Measurements from ENCODE around the gene TTLL11.
"Not testable (repeated sequence)": the region's sequence is repeated elsewhere in the genome, so short reads cannot be mapped to it uniquely, and the experiment has no call there.

The TTLL11 gene

DNA sequence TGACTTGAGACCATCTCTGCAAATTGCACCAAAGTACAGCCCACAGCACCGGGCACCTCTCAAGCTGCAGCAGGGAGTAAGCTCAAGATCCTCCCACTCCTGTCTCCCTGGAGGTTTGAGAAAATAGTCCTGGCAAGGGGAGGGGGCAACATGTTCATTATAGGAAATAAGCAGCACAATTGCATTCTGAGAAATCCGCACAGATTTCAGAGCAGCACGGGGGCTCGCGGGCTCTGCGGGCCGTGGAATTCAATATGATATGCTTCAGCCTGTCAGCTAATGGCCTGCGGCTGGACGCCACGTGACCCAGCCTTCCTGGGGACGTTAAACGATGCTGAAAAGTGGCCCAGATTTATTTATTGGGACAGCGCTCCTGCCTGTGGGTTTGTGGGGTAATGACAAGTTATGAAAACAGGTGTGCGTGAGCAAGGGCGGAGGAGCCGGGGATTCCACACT, 285.3 kb downstream of the TTLL11 start:
- DNase-seq = no peak

DNA sequence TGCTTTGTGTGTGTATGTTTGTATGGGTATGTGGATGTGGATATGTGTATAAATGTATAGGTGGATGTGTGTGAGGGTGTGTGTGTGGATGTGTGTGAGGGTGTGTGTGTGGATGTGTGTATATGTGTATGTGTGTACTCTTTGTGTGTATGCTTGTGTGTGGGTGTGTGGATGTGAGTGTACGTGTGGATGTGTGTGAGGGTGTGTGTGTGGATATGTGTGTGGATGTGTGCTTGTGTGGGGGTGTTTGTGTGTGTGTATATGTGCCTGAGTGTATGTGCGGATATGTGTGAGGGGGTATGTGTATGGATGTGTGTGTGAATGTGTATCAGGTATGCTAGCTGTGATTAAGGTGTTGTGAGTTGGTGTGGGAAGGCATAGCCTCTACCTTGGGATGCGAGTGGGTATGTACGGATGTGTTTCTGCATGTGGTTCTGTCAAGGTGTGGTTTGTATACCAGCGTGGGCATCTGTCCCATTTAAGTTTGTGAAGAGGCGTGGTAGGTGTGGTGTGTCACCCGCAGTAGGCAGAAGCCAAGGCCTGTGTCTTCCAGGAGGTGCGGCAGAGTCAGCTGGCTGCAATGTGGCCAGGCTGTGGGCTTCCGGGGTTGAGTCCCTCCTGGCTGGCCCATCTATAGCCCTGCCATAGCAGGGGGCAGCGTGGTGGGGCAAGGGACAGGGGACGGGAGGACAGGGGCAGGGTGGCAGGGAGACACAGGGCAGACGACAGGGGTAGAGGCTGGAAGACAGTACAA, 285.9 kb downstream of the TTLL11 start:
- no peak for DNase-seq

DNA sequence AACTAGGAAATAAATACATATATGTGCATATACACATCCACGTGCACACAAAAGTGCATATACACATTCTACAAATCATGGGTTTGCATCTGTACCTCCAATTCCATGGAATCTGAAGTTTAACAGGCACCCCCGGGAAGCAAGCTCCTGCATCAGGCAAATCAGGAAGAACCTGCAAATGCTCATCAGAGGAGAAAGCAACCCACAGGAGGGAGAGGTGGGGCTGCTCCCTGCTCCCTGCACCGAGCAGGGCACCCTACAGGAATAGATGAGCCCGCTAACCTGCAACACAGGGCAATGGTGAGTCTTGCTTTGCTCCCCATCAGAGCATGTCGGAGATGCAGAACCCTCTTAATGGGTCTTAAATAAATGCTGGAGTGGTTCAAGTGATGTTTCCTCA, 290.4 kb downstream of the TTLL11 start:
- no peak for DNase-seq

DNA sequence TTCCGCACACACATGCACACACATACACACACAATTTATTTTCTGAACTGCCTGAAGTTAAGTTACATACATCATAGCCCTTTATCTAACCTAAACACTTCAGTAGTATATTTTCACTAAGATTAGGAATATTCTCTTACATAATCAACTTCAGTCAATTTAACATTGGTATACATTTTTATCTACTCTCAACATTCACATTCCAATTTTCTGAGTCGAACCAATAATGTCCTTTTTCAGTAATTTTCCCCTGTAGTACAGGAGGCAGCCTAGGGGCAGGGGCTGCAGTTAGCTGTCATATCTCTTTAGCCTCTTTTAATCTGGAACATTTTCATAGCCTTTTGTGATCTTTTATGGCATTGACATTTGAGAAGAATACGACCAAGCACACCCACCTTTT, 291.5 kb downstream of the TTLL11 start:
- DNase-seq = no peak

DNA sequence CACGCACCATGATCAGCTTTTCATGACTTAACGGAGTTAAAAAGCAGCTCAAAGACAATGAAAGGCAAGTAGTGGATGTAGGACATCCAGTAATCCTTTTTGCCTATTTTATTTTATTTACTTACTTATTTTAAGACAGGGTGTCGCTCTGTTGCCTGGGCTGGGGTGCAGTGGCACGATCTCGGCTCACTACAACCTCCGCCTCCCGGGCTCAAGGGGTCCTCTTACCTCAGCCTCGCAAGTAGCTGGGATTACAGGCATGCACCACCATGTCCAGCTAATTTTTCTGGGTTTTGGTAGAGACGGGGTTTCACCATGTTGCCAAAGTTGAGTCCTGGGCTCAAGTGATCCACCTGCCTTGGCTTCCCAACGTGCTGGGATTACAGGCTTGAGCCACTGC, 292.7 kb downstream of the TTLL11 start:
- no peak for DNase-seq

DNA sequence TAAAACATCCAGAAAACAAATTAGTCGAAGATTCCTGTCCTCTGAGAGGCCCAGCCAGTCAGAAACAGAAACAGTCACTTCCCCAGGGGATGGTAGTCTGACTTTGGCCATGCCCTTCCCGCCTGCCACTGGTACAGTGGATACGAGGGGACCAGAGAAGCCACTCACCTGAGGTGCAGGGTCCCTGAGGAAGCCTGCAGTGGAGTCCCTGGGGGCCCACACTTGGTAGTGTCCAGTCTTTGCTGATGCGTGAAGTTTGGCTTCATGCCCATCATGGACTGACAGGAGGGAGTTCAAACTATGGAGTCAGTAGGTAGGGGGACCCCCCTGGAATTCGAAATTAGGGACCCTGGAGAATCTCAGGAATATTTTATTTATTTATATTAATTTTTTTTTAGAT, 294.2 kb downstream of the TTLL11 start:
- no peak for DNase-seq

DNA sequence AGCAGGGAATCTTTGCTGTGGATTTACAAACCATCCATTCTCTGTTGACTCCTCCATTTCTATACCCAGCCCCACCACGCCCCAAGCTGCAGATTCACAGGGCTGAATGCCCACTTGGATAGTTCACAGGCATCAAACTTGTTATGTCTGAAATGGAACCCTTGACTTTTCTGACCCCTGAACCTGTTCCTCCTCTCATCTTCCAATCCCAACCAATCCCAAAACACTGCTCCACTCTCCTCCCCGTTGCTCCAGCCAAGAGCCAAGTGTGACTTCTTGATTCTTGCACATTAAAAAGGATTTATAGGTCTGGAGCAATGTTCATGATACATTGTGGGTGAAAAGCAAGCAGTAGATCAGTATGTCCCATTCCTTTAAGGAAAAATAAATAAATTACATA, 296.0 kb downstream of the TTLL11 start:
- DNase-seq = no peak

DNA sequence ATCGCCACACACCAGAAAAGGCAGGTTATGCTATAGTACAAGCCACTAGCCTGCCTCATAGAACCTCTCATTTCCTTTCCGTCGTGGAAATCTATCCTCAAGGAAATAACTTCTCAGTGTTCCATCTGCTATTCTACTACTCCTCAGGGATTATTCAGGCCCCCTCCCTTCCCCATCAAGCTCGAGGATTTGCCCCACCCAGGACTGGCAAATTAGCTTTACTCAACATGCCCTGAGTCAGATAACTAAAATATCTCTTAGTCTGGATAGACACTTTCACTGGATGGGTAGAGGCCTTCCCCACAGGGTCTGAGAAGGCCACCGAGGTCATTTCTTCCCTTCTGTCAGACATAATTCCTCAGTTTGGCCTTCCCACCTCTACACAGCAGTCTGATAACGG, 298.8 kb downstream of the TTLL11 start:
- DNase-seq = not testable (repeated sequence)

DNA sequence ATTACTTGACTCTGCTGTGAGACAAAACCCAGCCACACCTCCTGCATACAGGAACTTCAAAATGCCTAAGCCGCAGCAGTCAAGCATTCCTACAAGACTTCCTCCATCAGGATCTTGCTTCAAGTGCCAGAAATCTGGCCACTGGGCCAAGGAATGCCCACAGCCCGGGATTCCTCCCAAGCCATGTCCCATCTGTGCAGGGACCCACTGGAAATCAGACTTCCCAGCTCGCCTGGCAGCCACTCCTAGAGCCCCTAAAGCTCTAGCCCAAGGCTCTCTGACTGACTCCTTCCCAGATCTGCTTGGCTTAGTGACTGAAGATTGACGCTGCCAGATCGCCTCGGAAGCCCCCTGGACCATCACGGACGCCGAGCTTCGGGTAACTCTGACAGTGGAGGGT, 300.6 kb downstream of the TTLL11 start:
- not testable (repeated sequence) for DNase-seq

DNA sequence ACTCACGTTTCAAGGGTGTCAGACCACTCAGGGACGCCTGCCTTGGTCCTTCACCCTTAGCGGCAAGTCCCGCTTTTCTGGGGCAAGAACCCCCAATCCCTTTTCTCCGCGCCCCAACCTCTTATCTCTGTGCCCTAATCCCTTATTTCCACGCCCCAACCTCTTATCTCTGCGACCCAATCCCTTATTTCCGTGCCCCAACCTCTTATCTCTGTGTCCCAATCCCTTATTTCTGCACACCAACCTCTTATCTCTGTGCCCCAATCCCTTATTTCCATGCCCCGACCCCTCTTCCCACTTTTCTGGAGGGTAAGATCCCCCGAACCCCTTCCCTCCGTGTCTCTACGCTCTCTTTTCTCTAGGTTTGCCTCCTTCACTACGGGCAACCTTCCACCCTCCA, 302.3 kb downstream of the TTLL11 start:
- no peak for DNase-seq

DNA sequence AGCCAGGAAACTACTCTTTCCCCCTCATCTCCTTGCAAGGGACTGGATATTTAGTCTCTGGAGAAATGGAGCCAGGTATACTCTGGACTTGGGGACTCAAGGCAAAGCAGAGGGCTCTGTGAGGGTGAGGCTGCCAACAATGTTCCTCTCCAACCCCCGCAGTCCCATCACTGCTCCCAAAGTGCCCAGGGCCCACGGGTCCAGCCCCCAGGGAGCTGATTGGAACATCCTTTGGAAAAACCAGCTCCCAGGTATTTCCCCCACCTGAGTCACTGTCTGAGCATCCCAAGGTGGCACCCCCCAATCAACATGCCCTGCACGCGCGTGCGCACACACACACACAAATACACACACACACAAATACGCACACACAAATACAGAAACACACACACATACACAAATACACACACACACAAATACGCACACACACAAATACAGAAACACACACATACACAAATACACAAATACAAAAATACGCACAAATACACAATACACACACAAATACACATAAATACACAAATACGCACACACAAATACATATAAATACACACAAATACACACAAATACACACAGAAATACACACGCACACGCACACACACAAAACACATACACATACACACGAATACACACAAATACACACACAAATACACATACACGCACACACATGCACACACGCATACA, 304.3 kb downstream of the TTLL11 start:
- DNase-seq = no peak

DNA sequence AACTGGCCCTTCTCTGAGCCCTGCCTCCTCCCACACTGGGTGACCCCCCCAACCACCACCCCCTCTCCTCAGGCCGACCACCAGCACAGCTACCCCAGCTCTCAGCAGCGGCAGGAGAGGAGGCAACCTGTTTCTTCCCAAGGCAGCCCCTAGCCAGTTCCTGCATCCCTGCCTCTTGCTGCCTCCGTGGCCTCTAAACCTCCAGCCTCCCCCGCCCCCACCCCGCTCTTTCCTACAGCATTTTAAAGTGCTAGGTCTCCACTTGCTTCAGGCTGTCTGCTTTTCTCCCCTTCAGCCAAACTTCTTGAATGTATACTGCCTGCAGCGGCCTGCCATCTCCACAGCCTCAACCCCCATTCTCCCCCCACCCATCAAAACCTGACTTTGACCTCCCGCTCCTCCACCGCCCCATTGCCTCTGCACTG, 306.1 kb downstream of the TTLL11 start:
- DNase-seq = no peak

DNA sequence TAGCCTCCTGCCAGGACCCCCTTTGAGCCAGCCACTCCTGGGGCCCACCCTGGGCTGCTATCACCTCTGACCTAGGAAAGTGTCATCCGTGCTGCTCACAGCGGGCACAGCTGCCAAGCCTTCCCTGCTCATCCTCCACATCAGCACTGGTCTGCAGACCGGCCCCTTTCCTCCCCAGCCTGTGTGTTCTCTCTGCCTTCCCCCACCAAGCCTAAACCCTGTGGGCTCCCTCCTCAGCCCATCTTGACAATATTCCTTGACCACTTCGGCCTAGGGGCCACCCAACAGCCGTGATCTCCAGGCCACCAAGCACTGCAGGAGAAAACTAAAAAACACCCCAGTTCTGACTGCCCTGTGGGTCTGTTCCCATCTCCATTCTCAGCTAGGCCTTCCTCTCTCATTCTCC, 306.6 kb downstream of the TTLL11 start:
- no peak for DNase-seq

DNA sequence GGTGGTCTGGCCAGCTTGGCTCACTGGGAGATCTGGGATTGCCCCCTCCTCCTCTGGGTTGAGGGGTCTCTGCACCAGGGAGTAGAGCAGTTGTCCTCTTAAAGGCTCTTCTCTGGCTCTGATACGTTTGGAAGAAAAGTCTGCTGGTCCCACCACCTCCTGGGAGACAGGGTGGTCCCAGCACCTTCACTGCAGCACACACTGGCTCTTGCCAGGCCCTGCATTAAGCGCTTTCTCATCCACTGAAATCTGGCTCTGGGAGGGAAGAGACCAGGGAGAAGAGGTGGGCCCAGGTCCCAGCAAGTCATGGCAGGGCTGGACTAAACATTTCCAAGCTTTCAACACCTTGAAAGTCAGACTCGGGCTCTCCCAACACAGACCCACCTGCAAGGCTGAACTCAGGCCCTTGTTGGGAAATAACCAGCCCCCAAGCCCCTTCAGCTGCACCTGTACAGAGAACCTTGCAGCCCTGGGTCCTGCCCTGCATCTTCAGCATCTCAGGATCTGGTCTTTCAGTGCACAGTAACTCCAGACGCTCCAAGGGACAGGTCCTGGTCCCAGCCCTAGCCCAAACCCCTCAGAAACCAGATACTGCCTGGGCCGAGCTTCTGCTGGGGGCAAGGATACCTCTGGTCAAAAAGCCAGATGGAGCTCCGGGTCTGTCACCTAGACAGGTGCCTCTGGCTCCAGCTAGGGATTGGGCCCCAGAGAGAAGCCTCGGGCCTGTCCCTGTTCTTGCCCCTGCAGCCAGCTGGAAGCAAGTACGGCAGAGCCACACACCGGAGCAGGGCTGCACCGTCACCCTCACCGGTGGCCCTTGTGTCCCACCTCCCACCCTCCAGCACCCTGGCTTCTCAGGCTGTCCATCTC, 307.2 kb downstream of the TTLL11 start:
- no peak for DNase-seq

DNA sequence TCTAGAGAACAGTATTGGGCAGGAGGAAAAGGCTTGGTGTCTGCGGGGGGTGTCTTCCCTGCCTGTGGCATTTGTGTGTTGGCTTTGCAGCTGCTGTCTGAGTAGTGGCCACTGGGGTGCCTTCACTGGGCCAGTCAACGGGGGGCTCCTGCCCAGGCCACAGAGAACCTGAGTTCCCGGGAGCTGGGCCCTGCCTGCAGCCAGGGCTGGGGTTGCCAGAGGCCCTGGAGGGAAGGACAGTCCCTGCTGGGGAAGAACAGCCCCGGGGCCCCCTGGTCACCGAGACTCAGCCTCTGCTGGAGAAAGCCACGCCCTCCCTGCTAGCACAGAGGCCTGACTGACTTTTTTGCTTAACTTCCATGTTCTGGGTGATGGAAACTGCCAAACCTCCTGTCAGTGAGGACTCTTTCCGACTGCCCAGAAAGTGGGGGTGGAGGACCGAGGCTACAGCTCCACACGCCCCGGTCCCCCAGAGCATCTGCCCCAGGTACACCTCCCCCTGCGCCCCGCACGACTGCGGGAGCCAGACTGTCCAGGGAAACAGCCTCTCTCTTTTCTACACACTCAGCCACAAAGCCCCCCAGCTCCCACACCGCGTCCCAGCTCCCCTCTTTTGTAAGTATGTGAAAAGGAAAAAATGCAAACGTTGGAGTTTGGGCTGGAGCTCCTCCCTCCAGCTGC, 308.2 kb downstream of the TTLL11 start:
- DNase-seq = no peak

DNA sequence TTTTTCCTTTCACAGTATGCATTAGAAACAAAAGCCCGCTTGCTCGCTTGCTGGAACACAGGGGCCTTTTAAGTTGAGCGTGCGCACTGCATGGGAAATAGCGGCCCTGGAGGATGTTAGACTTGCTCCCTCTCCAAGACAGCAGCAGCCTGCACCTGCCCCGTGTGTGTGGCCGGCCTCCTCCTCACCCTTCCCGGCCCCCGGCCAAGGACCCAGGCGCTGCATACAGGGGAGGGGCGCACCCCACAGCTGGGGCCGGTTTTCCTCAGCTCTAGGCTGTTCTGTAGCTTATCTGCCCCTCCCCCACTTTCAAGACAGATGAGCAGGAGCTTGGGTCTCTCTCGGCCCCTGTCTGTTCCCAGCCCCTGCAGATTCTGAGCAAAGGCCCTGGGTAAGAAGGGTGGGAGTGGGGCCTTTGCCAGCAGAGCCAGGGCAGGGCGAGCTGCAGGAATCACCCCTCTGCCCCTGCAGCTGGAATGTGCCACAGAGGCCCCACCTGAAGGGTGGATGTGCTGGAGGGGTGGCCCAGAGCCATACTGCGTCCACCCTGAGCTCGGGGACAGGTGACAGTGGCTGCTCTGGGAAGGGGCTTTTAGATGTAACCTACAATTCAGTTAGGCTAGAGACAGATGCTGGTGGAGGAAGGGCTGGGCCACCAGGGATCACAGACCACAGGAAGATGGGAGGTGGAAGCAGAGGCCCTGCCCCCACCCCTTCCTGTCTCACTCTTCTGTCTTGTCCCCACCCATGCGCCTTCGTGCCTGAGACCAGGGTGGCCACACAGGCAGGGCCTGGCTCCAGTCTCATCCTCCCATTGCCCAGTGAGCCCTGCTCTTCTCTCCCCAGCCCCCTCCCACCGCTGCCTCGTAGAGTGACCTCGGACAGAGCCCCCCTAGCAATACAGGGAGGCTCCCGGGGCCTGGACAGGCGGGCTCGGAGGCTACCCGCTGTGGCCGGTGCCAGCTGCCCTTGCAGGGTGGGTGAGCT, 309.3 kb downstream of the TTLL11 start:
- no peak for DNase-seq

DNA sequence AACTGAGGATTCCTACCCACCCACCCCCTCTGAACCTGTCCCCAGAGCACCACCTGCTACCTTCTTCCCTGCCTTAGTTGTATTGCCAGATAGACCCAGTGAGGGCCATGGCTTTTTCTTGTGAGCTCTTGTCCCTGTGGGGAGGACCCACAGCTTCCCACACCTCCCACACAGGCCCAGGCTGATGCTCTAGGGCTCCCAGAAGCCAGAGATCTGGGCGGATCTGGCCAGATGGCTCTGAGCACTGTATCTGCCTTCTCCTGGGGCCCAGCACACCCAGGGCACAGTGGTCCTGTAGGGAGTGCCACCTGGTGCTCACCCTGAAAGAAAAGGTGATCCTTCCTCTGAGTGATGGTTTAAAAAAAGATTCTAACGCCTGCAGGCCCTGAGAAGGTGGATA, 310.0 kb downstream of the TTLL11 start:
- no peak for DNase-seq

DNA sequence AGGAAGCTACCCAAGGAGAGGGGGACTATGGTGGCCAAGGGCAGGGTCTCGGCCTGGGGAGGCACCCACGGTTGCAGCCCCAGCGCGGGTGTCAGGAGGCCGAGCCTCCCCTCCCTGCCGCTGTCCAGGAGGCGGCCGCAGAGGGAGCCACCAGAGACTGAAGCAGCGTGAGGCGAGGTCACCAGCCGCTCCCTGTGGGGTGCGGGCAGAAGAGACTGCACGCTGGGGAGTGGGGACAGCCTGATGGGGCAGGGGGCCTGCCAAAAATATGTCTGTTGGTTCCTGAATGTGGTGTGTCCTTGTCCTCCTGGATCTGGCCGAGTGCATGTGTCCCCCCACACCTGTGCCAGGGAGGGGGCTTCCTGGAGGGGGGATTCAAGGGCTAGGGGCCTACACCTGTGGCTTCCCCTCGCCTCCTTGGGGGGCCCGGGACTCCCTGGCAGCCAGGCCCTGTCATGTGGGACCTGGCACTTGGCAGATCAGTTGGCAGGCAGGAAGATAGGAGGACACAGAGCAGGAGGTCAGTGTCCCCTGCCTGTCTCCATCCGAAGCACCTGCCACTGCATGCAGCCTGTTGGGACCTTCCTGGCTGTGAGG, 310.5 kb downstream of the TTLL11 start:
- no peak for DNase-seq

DNA sequence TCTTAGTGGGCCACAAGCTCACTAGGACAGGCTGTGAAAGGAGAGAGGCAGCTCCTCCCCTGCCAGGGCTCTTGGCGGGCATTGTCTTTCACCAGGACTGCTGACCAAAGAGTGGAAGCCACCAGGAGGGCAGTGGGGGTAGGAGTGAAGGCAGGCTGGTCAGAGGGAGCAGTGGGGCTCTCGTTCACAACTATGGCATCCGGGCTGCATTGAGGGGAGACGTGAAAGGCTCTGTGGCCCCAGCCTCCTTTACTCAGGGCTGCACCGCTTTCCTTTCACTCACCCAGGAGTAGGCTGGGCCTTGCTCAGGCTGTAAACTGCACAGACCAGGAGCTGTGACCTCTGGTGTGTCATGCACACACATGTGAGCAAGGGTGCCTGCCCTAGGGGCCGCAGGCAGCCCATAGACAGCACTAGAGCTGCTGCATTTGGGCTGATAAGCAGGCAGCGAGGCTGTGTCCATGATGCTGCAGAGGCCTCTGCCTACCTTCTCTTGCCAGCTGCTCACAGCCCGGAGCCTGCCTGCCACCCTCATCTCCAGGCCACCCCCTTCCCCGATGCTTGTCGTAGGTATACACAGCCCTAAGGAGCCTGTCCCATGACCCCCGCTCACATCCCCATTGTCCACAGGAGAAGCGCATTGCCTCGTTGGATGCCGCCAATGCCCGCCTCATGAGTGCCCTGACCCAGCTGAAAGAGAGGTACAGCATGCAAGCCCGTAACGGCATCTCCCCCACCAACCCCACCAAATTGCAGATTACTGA, 311.2 kb downstream of the TTLL11 start:
- DNase-seq = no peak

DNA sequence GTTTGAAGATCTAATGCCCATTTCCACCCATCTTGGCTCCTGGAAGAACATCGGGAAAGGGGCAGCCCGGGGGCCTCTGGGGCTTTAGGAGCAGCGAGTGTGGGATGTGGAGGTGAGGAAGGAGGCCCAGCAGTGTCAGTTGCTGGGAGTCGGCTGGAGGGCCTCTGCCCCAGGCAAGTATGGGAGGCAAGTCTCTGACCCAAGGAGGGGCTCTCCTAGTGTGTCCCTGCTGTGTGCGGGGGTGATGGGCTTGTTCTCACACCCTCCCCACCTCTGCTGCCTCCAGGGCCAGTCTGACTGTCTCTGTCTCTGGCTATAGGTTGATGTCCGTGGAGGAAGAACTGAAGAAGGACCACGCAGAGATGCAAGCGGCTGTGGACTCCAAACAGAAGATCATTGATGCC, 312.0 kb downstream of the TTLL11 start:
- DNase-seq = no peak

Measured in stimulated activated CD4-positive, alpha-beta T cell treated with anti-CD3 and anti-CD28 coated beads, Interleukin-1b, Interleukin-23, amount 100 ng/mL, for 48 hours (primary cell).